NCI-H2171 (cell line): ENCODE data around the gene SOCS6.
"Not testable (repeated sequence)": the region's sequence is repeated elsewhere in the genome, so short reads cannot be mapped to it uniquely, and the experiment has no call there.

Source experiments
- DNase-seq: peaks from one replicate; lab custom pipeline; 2025; lab: John Stamatoyannopoulos, UW

Gene SOCS6

GRCh38 chr18:70322385-70322784 is 33.5 kb downstream of the SOCS6 start:
- no peak for DNase-seq

GRCh38 chr18:70322928-70323327 is 34.1 kb downstream of the SOCS6 start:
- DNase-seq, result no peak

- DNase-seq, result no peak
Measured at GRCh38 chr18:70324897-70325296, 36.1 kb downstream of the SOCS6 start.

GRCh38 chr18:70326255-70326654 is 37.4 kb downstream of the SOCS6 start:
- DNase-seq, result no peak

GRCh38 chr18:70328169-70328568 is 39.3 kb downstream of the SOCS6 start:
- no peak for DNase-seq

- DNase-seq, result no peak
Measured at GRCh38 chr18:70329071-70329470, 40.2 kb downstream of the SOCS6 start.

- DNase-seq, result no peak
Measured at GRCh38 chr18:70330887-70331286, 42.0 kb downstream of the SOCS6 start.

- no peak for DNase-seq
Measured at GRCh38 chr18:70331456-70332097, 42.7 kb downstream of the SOCS6 start.

GRCh38 chr18:70332694-70333093 is 43.8 kb downstream of the SOCS6 start:
- no peak for DNase-seq

GRCh38 chr18:70333316-70333715 is 44.5 kb downstream of the SOCS6 start:
- DNase-seq, result no peak

- no peak for DNase-seq
Measured at GRCh38 chr18:70333757-70334156, 44.9 kb downstream of the SOCS6 start.

GRCh38 chr18:70334264-70334663 is 45.4 kb downstream of the SOCS6 start:
- no peak for DNase-seq

- DNase-seq, result no peak
Measured at GRCh38 chr18:70334728-70335329, 46.0 kb downstream of the SOCS6 start.

- DNase-seq, result no peak
Measured at GRCh38 chr18:70335892-70336726, 47.3 kb downstream of the SOCS6 start.

- no peak for DNase-seq
Measured at GRCh38 chr18:70337139-70337972, 48.5 kb downstream of the SOCS6 start.

GRCh38 chr18:70338890-70339289 is 50.0 kb downstream of the SOCS6 start:
- no peak for DNase-seq

- DNase-seq, result no peak
Measured at GRCh38 chr18:70339915-70340314, 51.1 kb downstream of the SOCS6 start.

GRCh38 chr18:70348481-70348880 is 59.6 kb downstream of the SOCS6 start:
- DNase-seq, result not testable (repeated sequence)

- DNase-seq, result no peak
Measured at GRCh38 chr18:70349316-70349715, 60.5 kb downstream of the SOCS6 start.

- DNase-seq, result no peak
Measured at GRCh38 chr18:70354080-70354479, 65.2 kb downstream of the SOCS6 start.

- no peak for DNase-seq
Measured at GRCh38 chr18:70354771-70355170, 65.9 kb downstream of the SOCS6 start.
